DND-41 (cell line): ENCODE measurements around the gene PLD3.

Experiments used
- CTCF ChIP-seq: IDR thresholded peaks from 2 replicates; pipeline ENCODE4 v1.5.1; 2012; ENCODE audit warnings: borderline replicate concordance, low read length, moderate library complexity, mild to moderate bottlenecking; ENCODE audit not compliant: poor library complexity, severe bottlenecking; ENCODE audit errors: extremely low read depth
- EZH2 ChIP-seq: IDR thresholded peaks from 3 replicates; pipeline ENCODE4 v1.6.1; 2012; ENCODE audit warnings: borderline replicate concordance, low read depth, mild to moderate bottlenecking, moderate library complexity, low read length, inconsistent platforms; ENCODE audit not compliant: severe bottlenecking

- no peak for TF ChIP-seq CTCF
- TF ChIP-seq EZH2: no peak
Measured at GRCh38 chr19:40348125-40348913, at the start of gene PLD3, which contains the start of gene C19orf47.
